GM19193 (cell line): ENCODE measurements around the gene MMP12.

ENCODE experiments used
- POLR2A ChIP-seq: IDR thresholded peaks from 4 replicates; pipeline ENCODE4 v1.6.1; 2011; ENCODE audit not compliant: insufficient read depth, insufficient read length; ENCODE audit errors: extremely low read depth

Gene MMP12

GRCh38 chr11:102864724-102865123 is 10.1 kb downstream of the MMP12 start:
- no peak for TF ChIP-seq POLR2A

DNA sequence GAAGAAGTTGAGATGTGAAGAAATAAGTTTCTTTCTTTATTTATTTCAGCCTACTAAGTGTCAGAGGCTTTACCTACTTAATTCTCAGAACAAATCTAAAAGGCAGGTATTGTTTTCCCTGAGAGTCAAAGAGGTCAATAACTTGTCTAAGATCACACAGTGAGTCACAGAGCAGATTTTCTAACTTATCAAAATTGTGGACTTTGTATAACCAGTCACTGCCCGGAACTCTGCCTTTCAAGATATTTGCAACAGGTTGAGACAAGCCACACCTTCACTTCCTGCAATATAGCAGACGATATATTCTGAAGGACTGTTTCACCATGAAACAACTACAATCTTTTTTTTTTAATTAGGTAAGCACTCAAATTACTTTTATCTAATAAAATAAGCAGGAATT is 20.8 kb downstream of the MMP12 start:
- no peak for TF ChIP-seq POLR2A

DNA sequence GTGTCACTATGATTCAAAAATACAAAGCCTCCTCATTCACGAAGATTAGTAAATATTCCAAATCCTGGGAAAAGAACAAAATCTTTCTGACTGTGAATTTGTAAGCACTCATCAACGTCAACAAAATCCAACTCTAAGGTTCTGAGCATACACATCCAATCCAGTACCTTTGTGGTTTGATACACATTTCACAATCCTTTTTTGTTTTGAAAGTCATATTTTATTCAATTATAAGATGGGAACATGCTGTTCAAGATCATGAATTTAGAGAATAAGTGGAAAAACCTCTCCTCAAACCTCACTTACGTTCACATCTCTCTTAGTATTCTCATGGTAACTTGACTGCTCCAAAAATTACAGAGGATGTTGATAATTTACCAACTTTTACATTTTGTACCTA is 21.7 kb downstream of the MMP12 start:
- no peak for TF ChIP-seq POLR2A

GRCh38 chr11:102850973-102851745 is 23.6 kb downstream of the MMP12 start:
- TF ChIP-seq POLR2A: no peak

GRCh38 chr11:102849311-102849710 is 25.5 kb downstream of the MMP12 start:
- no peak for TF ChIP-seq POLR2A

- TF ChIP-seq POLR2A: no peak
These were observed 28.5 kb downstream of the MMP12 start for GRCh38 chr11:102846292-102846691.

DNA sequence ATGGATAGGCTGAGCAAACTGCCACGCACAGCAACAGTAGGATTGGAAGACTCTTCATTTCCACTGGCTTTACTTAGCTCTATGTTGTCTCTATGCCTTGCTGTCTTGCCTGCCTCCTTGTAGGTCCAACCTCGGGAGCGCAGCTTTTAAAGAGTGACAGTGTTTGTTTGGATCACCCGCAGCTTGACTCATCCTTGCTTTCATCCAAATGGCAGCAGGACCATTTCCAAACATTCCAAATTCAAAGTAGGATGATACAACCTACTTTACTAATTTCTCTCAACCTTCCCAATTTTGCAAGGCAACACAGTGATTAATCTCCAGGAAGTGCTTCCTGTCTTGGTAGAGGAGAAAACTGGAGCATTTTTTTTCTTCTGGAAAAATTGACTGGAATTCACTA is 31.3 kb downstream of the MMP12 start, which contains the start of gene MMP3:
TSS of gene MMP3 (minus strand) at position 121 of the 400 bp plus-strand sequence. CDS start at position 58, 63 bp downstream.
- TF ChIP-seq POLR2A: no peak

- no peak for TF ChIP-seq POLR2A
These were observed 31.9 kb downstream of the MMP12 start for GRCh38 chr11:102842930-102843329.

- TF ChIP-seq POLR2A: no peak
These were observed 34.8 kb downstream of the MMP12 start for GRCh38 chr11:102840018-102840417.

- no peak for TF ChIP-seq POLR2A
These were observed 37.1 kb downstream of the MMP12 start for GRCh38 chr11:102837646-102838045.

DNA sequence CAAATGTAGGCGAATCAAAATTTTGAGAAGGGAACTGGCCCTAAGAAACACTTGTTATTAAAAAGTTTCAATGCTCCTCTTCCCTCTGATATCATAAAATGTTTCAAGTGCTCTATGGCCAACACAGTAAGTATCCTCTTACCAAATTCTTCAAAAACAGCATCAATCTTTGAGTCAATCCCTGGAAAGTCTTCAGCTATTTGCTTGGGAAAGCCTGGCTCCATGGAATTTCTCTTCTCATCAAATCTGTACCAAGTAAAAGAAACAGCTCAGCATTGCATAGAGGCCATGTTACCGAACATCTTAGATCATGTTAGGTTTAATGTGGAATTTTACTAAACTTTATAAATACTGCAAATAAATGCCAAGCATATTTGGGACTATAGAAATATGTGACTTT is 37.6 kb downstream of the MMP12 start:
- no peak for TF ChIP-seq POLR2A

DNA sequence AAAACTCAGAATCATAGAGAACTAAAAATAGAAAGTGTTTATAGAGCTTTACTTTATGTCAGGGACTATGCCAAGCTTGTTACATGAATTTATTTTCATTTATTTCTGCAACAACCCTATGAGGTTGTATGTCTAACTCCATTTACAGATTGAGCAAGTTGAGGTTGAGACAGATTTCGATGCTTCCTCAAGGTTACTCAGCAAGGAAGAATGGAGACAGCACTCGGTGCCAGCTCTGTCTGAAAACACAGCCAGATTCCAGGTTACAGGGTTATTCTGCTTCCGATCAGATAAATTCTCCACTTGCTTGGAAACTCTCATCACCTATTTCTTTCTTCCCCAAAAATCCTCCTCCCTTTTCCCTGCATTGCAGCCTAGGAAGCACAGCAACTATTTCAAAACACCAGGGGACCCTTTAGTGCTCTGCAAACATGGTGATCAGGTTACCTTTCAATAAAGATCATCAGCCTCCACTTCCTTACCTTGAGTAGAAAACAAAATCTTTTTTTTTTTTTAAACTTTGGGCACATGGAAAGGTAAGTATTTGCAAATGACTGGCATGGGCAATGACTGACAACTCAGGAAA is 38.4 kb downstream of the MMP12 start:
- TF ChIP-seq POLR2A: no peak

DNA sequence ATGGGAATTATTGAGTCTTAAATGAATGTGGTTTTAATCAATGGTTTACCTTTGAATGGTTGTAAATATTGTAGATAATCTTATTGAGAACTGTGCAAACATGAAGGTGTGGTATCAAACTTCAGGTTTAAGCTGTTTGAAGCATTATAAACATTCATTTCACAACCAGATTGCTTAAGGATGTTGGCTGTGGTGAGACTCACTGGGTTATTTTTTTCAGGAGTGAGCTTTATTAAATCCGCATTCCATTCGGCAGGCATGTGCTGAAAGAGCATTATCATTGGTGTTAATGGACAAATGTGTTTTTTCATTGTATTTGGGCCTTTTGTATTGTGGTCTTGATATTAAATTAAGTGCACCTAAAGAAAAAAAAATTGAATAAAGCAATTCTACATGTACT is 41.1 kb downstream of the MMP12 start:
- no peak for TF ChIP-seq POLR2A

GRCh38 chr11:102832612-102833011 is 42.2 kb downstream of the MMP12 start:
- TF ChIP-seq POLR2A: no peak

GRCh38 chr11:102831489-102832440 is 43.0 kb downstream of the MMP12 start:
- no peak for TF ChIP-seq POLR2A
